Activated naive CD8-positive, alpha-beta T cell treated with anti-CD3 and anti-CD28 coated beads for 36 hours (primary cell): ENCODE measurements around the gene IFNE. TPM values are rescaled to one million over a fixed set of nuclear protein-coding genes. Genes with fewer than 3 reads are reported as not detected.

Experiments used
- DNase-seq: peaks from one replicate; pipeline ENCODE4 v3.0.0; 2021
- H3K27ac Mint-ChIP-seq: one replicate; pipeline ENCODE4 v1.8.0; 2022; ENCODE audit warnings: mild to moderate bottlenecking, moderate library complexity, mixed read lengths
- H3K27me3 Mint-ChIP-seq: one replicate; pipeline ENCODE4 v1.8.0; 2022; ENCODE audit warnings: mild to moderate bottlenecking, mixed read lengths
- H3K36me3 Mint-ChIP-seq: one replicate; pipeline ENCODE4 v1.8.0; 2021; ENCODE audit warnings: mild to moderate bottlenecking, mixed read lengths
- H3K4me1 Mint-ChIP-seq: one replicate; pipeline ENCODE4 v1.8.0; 2021; ENCODE audit warnings: mixed read lengths
- H3K4me3 Mint-ChIP-seq: one replicate; pipeline ENCODE4 v1.8.0; 2022; ENCODE audit warnings: mild to moderate bottlenecking, moderate library complexity, mixed read lengths
- H3K9me3 Mint-ChIP-seq: one replicate; pipeline ENCODE4 v1.8.0; 2022; ENCODE audit warnings: mixed read lengths
- total RNA-seq, 2 experiments: library from RNA; stranded (reverse); gene quantifications; one replicate each; pipeline ENCODE4 v1.2.3, GENCODE V29; 2021

Gene IFNE, protein sequence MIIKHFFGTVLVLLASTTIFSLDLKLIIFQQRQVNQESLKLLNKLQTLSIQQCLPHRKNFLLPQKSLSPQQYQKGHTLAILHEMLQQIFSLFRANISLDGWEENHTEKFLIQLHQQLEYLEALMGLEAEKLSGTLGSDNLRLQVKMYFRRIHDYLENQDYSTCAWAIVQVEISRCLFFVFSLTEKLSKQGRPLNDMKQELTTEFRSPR
- total RNA-seq = not detected

GRCh38 chr9:21482213-21482612, at the start of gene IFNE:
IFNE (minus strand) TSS chr9:21482313; CDS start chr9:21481694, 619 bp downstream.
- no peak for DNase-seq
- Mint-ChIP-seq H3K27ac (no peak within 1 kb of the TSS), H3K4me3 (no peak within 1 kb of the TSS), H3K4me1 (peaks cover 5% of the 10 kb centered on the region), H3K36me3 (peaks cover 9% of the 10 kb centered on the region), H3K9me3 (peaks cover 4% of the 10 kb centered on the region), H3K27me3 (no peaks in the 10 kb centered on the region)

GRCh38 chr9:21528123-21528808, 46.2 kb upstream of the IFNE start:
- Mint-ChIP-seq H3K4me1 (peaks cover 6% of the 10 kb centered on the region), H3K27ac (no peak overlapping the region), H3K36me3 (peaks cover 44% of the 10 kb centered on the region), H3K4me3 (no peak overlapping the region), H3K9me3 (peaks cover 10% of the 10 kb centered on the region), H3K27me3 (no peaks in the 10 kb centered on the region)
- DNase-seq = no peak

GRCh38 chr9:21527579-21527978, 45.5 kb upstream of the IFNE start:
- Mint-ChIP-seq H3K4me3 (no peak overlapping the region), H3K9me3 (peaks cover 14% of the 10 kb centered on the region), H3K27ac (no peak overlapping the region), H3K27me3 (no peaks in the 10 kb centered on the region), H3K4me1 (peaks cover 6% of the 10 kb centered on the region), H3K36me3 (peaks cover 44% of the 10 kb centered on the region)
- DNase-seq = no peak

DNA sequence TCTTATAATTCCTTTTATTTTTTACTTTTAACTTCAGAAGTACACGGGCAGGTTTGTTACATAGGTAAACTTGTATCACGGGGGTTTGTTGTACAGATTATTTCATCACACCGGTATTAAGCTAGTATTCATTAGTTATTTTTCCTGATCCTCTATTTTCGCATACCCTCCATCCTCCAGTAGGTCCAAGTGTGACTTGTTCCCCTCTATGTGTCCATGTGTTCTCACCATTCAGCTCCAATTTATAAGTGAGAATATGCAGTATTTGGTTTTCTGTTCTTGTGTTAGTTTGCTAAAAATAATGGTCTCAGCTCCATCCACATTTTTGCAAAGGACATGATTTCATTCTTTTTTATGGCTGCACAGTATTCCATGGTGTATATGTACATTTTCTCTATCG, 43.1 kb upstream of the IFNE start:
- Mint-ChIP-seq H3K36me3 (peaks cover 40% of the 10 kb centered on the region), H3K27me3 (no peaks in the 10 kb centered on the region), H3K4me3 (no peak overlapping the region), H3K27ac (no peak overlapping the region), H3K4me1 (no peaks in the 10 kb centered on the region), H3K9me3 (peaks cover 18% of the 10 kb centered on the region)
- DNase-seq = no peak

DNA sequence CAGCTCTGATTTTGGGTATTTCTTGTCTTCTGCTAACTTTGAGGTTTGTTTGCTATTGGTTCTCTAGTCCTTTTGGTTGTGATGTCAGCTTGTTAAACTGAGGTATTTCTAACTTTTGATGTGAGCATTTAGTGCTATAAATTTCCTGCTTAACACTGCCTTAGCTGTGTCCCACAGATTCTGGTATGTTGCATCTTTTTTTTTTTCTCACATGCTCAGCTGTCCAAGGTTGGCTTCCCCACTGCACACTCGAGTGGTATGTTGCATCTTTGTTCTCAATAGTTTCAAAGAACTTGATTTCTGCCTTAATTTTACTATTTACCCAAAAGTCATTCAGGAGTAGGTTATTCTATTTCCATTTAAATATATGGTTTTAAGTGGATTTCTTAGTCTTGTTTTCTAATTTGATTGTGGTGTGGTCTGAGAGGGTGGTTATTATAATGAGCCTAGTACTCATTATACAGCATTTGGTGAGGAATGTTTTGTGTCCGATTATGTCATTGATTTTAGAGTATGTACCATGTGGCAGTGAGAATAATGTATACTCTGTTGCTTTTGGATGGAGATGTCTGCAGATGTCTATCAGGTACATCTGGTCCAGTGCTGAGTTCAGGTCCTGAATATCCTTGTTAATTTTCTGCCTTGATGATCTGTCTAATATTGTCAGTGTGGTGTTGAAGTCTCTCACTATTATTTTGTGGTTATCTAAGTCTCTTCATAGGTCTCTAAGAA, 42.2 kb upstream of the IFNE start:
- Mint-ChIP-seq H3K27ac (no peak overlapping the region), H3K27me3 (no peaks in the 10 kb centered on the region), H3K36me3 (peaks cover 37% of the 10 kb centered on the region), H3K4me1 (no peaks in the 10 kb centered on the region), H3K9me3 (peaks cover 21% of the 10 kb centered on the region), H3K4me3 (no peak overlapping the region)
- no peak for DNase-seq

DNA sequence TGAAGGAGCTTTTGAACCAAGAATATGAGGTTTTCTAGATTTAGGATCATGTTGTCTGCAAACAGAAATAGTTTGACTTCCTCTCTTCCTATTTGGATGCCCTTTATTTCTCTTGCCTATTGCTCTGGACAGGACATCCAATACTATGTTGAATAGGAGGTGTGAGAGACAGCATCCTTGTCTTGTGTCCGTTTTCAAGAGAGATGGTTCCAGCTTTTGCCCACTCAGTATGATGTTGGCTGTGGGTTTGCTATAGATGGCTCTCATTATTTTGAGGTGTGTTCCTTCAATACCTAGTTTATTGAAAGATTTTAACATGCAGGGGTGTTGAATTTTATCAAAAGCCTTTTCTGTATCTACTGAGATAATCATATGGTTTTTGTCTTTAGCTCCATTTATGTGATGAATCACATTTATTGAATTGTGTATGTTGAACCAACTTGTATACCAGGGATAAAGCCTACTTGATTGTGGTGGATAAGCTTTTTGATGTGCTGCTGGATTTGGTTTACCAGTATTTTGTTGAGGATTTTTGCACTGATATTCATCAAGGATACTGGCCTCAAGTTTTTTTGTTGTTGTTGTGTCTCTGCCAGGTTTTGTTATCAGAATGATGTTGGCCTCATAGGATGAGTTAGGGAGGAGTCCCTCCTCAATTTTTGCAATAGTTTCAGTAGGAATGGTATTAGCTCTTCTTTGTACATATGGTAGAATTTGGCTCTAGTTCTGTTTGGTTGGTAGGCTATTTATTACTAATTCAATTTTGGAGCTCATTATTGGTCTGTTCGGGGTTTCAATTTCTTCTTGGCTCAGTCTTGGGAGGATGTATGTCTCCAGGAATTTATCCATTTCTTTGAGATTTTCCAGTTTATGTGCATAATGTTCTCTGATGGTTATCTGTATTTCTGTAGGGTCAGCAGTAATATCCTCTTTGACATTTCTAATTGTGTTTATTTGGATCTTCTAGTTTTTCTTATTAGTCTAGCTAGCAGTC, 41.2 kb upstream of the IFNE start:
- no peak for DNase-seq
- H3K4me1 Mint-ChIP-seq = no peaks in the 10 kb centered on the region
- H3K27me3 Mint-ChIP-seq = no peaks in the 10 kb centered on the region
- no peak overlapping the region for H3K4me3 Mint-ChIP-seq
- H3K27ac Mint-ChIP-seq = no peak overlapping the region
- H3K36me3 Mint-ChIP-seq = peaks cover 30% of the 10 kb centered on the region
- peaks cover 19% of the 10 kb centered on the region for H3K9me3 Mint-ChIP-seq

DNA sequence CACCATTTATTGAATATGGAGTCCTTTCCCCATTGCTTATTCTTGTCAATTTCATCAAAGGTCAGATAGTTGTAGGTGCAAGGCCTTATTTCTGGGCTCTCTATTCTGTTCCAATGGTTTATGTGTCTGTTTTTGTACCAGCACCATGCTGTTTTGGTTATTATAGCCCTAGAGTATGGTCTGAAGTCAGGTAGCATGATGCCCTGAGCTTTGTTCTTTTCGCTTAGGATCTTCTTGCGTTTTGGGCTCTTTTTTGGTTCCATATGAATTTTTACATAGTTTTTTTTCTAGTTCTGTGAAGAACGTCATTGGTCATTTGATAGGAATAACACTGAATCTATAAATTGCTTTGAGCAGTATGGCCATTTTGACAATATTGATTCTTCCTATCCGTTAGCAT, 40.2 kb upstream of the IFNE start:
- Mint-ChIP-seq H3K27ac (no peak overlapping the region), H3K4me3 (no peak overlapping the region), H3K4me1 (no peaks in the 10 kb centered on the region), H3K36me3 (peaks cover 24% of the 10 kb centered on the region), H3K9me3 (peaks cover 19% of the 10 kb centered on the region), H3K27me3 (no peaks in the 10 kb centered on the region)
- no peak for DNase-seq

DNA sequence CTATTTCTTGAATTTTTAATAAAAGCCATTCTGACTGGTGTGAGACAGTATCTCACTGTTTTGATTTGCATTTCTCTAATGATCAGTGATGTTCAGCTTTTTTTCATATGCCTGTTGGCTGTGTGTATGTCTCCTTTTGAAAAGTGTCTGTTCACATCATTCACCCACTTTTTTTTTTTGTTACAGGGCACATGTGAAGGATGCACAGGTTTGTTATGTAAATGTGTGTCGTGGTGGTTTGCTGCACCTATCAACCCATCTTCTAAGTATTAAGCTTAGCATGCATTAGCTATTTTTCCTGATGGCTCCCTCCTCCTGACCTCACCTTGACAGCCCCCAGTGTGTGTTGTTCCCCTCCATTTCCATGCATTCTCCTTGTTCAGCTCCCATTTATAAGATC, 39.3 kb upstream of the IFNE start:
- H3K27me3 Mint-ChIP-seq = no peaks in the 10 kb centered on the region
- H3K27ac Mint-ChIP-seq = no peak overlapping the region
- no peak overlapping the region for H3K4me3 Mint-ChIP-seq
- peaks cover 19% of the 10 kb centered on the region for H3K9me3 Mint-ChIP-seq
- H3K4me1 Mint-ChIP-seq = no peaks in the 10 kb centered on the region
- no peak for DNase-seq
- peaks cover 16% of the 10 kb centered on the region for H3K36me3 Mint-ChIP-seq

DNA sequence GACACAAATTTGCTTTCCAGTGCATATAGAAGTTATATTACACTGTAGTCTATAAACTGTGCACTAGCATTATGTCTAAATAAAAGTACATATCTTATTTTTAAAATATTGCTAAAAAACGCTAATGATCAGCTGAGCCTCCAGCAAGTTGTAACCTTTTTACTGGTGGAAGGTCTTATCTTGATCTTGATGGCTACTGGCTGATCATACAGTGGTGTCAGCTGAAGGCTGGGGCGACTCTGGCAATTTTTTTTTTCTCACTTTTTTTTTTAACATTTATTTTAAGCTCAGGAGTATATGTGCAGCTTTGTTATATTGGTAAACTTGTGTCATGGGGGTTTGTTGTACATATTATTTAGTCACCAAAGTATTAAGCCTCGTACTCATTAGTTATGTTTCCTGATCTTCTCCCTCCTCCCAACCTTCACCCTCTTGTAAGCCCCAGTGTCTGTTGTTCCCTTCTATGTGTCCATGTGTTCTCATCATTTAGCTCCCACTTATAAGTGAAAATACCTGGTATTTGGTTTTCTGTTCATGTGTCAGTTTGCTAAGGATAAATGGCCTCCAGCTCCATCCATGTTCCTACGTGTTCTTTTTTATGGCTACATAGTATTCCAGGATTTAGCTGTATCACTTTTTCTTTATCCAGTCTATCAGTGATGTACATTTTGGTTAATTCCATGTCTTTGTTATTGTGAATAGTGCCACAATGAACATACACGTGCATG, 38.6 kb upstream of the IFNE start:
- no peak for DNase-seq
- H3K36me3 Mint-ChIP-seq = peaks cover 16% of the 10 kb centered on the region
- H3K27me3 Mint-ChIP-seq = no peaks in the 10 kb centered on the region
- peaks cover 19% of the 10 kb centered on the region for H3K9me3 Mint-ChIP-seq
- H3K4me3 Mint-ChIP-seq = no peak overlapping the region
- no peaks in the 10 kb centered on the region for H3K4me1 Mint-ChIP-seq
- H3K27ac Mint-ChIP-seq = no peak overlapping the region

DNA sequence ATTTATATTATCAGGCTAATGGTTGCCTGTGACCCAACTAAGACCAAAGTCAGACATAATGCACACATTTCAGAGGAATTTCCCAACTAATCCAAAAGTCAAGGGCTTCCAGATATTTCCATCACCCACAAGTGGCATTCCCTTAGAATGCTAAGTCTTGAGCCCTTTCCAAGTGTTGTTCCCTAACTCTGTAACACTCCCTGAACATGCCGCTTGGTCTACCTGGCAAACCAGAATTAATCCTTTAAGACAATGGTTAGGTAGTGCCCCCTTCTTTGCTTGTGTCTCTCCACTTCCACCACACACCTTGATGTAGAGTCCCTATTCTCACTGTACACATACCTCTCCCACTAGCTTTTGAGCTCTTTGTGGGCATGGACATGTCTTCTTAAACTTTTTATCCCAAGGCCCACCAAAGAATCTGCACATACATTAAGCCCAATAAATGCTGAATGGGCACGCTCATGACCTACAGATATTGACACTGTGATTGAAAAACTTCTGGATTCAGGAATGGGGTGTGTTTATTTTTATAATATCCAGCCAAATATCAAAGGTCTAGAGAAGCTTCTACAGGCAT, 37.8 kb upstream of the IFNE start:
- Mint-ChIP-seq H3K9me3 (peaks cover 16% of the 10 kb centered on the region), H3K4me3 (no peak overlapping the region), H3K27ac (no peak overlapping the region), H3K36me3 (peaks cover 14% of the 10 kb centered on the region), H3K27me3 (no peaks in the 10 kb centered on the region), H3K4me1 (no peaks in the 10 kb centered on the region)
- no peak for DNase-seq

DNA sequence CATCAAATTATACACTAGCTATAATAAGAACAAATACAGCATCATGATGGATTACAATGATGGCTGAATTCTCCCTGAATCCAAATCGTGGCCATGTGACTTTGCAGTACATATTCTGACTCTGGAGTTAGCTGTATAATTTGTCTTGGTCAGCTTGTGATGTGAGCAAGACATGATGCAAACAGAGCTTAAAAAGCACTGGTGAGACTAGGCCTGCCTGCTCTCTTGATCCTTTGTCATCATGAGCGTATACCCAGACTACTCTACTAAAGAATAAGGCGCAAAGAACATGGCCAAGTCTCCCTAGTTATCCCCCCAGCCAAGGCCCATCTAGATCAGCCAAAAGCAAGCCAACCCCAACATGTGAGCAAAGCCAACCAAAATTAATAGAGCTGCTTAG, 34.7 kb upstream of the IFNE start:
- Mint-ChIP-seq H3K4me3 (no peak overlapping the region), H3K27ac (no peak overlapping the region), H3K4me1 (peaks cover 3% of the 10 kb centered on the region), H3K9me3 (peaks cover 7% of the 10 kb centered on the region), H3K36me3 (peaks cover 10% of the 10 kb centered on the region), H3K27me3 (no peaks in the 10 kb centered on the region)
- no peak for DNase-seq

DNA sequence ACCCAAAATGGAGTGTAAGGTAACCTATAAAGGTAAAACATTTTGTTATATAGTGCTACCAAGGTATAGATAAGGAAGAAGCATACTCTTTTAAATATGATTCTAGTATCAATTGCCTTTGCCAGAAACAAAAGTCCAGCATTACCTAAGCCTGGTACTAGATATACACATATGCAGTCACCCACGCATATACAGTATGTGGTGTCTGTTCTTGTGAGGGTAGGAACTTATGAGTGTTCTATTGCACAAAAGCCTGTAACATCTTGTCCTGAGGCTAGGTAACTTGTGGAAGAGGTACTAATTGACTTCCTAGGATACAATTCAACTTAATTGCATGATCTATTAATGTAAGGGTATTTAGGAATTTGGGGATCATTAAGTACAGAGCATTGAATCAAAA, 31.3 kb upstream of the IFNE start:
- Mint-ChIP-seq H3K4me3 (no peak overlapping the region), H3K27me3 (no peaks in the 10 kb centered on the region), H3K9me3 (no peaks in the 10 kb centered on the region), H3K36me3 (peaks cover 8% of the 10 kb centered on the region), H3K4me1 (peaks cover 3% of the 10 kb centered on the region), H3K27ac (no peak overlapping the region)
- no peak for DNase-seq

DNA sequence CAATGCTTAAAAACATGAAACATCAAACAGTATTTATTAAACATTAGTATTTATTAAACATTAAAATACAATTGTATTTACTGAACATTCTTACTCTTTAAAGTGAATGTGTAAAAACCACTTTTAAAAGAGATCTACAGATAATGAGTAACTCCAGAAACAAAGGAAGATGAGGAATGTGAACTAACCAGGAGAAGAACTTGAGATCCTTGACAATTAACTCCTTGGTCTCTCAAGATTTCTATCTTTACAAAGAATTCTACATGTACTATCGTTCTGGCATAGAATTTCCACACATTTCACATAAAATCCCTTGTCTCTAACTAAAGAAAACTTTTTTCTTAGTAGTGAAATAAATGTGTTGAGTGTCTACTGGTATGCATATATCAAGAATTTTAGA, 28.7 kb upstream of the IFNE start:
- Mint-ChIP-seq H3K27me3 (no peaks in the 10 kb centered on the region), H3K9me3 (no peaks in the 10 kb centered on the region), H3K4me1 (peaks cover 11% of the 10 kb centered on the region), H3K36me3 (peaks cover 8% of the 10 kb centered on the region), H3K4me3 (no peak overlapping the region), H3K27ac (no peak overlapping the region)
- no peak for DNase-seq

DNA sequence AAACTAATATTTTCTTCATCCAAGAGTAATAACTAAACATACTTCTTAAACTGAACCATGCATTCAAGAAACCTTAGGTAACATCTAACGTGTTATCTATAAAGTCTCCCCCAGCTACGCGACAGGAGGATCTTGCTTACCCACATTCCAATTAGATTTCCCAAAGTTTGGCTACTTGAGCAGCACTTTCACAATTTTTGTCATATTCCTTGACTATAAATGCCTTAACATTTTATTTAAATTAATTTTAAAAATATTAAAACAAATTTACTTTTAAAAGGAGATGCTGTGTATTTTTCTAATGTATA, 25.3 kb upstream of the IFNE start:
- peaks cover 8% of the 10 kb centered on the region for H3K36me3 Mint-ChIP-seq
- no peak overlapping the region for H3K27ac Mint-ChIP-seq
- no peaks in the 10 kb centered on the region for H3K27me3 Mint-ChIP-seq
- H3K4me1 Mint-ChIP-seq = peaks cover 11% of the 10 kb centered on the region
- no peak overlapping the region for H3K4me3 Mint-ChIP-seq
- no peaks in the 10 kb centered on the region for H3K9me3 Mint-ChIP-seq
- no peak for DNase-seq
